NCI-H1092 (cell line): ENCODE results near the gene KCNJ12.
"Not testable (repeated sequence)": the region's sequence is repeated elsewhere in the genome, so short reads cannot be mapped to it uniquely, and the experiment has no call there.

Source experiments
- DNase-seq: peaks from one replicate; lab custom pipeline; 2025; lab: John Stamatoyannopoulos, UW

The KCNJ12 gene

GRCh38 chr17:21422311-21423189, 46.4 kb downstream of the KCNJ12 start:
- DNase-seq: not testable (repeated sequence)

- not testable (repeated sequence) for DNase-seq
Measured at GRCh38 chr17:21423190-21423493, 47.0 kb downstream of the KCNJ12 start.

- DNase-seq: not testable (repeated sequence)
Measured at GRCh38 chr17:21424697-21425096, 48.5 kb downstream of the KCNJ12 start.

GRCh38 chr17:21425321-21425720, 49.2 kb downstream of the KCNJ12 start:
- no peak for DNase-seq

- no peak for DNase-seq
Measured at GRCh38 chr17:21425736-21426135, 49.6 kb downstream of the KCNJ12 start.

- DNase-seq: not testable (repeated sequence)
Measured at GRCh38 chr17:21426246-21426645, 50.1 kb downstream of the KCNJ12 start.

GRCh38 chr17:21426876-21427275, 50.7 kb downstream of the KCNJ12 start:
- DNase-seq: not testable (repeated sequence)

- DNase-seq: not testable (repeated sequence)
Measured at GRCh38 chr17:21427727-21428126, 51.6 kb downstream of the KCNJ12 start.

GRCh38 chr17:21428752-21429424, 52.7 kb downstream of the KCNJ12 start:
- DNase-seq: not testable (repeated sequence)

- not testable (repeated sequence) for DNase-seq
Measured at GRCh38 chr17:21429921-21430628, 53.9 kb downstream of the KCNJ12 start.

- not testable (repeated sequence) for DNase-seq
Measured at GRCh38 chr17:21433971-21434370, 57.8 kb downstream of the KCNJ12 start.

- DNase-seq: not testable (repeated sequence)
Measured at GRCh38 chr17:21434976-21435375, 58.8 kb downstream of the KCNJ12 start.

- not testable (repeated sequence) for DNase-seq
Measured at GRCh38 chr17:21436481-21436880, 60.3 kb downstream of the KCNJ12 start.

- not testable (repeated sequence) for DNase-seq
Measured at GRCh38 chr17:21436883-21437836, 61.0 kb downstream of the KCNJ12 start.

- DNase-seq: not testable (repeated sequence)
Measured at GRCh38 chr17:21438316-21439014, 62.3 kb downstream of the KCNJ12 start.

GRCh38 chr17:21439015-21439336, 62.8 kb downstream of the KCNJ12 start:
- DNase-seq: not testable (repeated sequence)

GRCh38 chr17:21445091-21445650, 69.0 kb downstream of the KCNJ12 start:
- no peak for DNase-seq

GRCh38 chr17:21447552-21447951, 71.4 kb downstream of the KCNJ12 start:
- DNase-seq: not testable (repeated sequence)

GRCh38 chr17:21449891-21450290, 73.7 kb downstream of the KCNJ12 start:
- DNase-seq: not testable (repeated sequence)

- DNase-seq: no peak
Measured at GRCh38 chr17:21451975-21452374, 75.8 kb downstream of the KCNJ12 start.
